Keratinocyte (primary cell): ENCODE measurements around the gene ANTXR2. TPM values are rescaled to one million over a fixed set of nuclear protein-coding genes. Genes with fewer than 3 reads are reported as not detected.

Experiments used
- DNase-seq: peaks from one replicate; pipeline ENCODE4 v3.0.0-alpha.2; 2011; ENCODE audit warnings: low read depth, missing footprints, low spot score
- FAIRE-seq: peaks from 2 replicates; lab custom pipeline; 2011; peaks lifted over from hg19 to GRCh38; lab: Jason Lieb, UNC
- H2AFZ ChIP-seq: 2 replicates; pipeline ENCODE4 v1.6.0; 2012; ENCODE audit warnings: low read length, control low read depth, inconsistent platforms; ENCODE audit not compliant: control insufficient read depth
- H3K27ac ChIP-seq: 2 replicates; pipeline ENCODE4 v1.5.1; 2011; ENCODE audit warnings: low read length; ENCODE audit not compliant: control insufficient read depth, insufficient read depth
- H3K27me3 ChIP-seq: 3 replicates; pipeline ENCODE4 v1.6.0; 2011; ENCODE audit warnings: low read length; ENCODE audit not compliant: control insufficient read depth, insufficient read depth; ENCODE audit errors: extremely low read depth
- H3K36me3 ChIP-seq, 2 experiments: 2 replicates in 1 of 2; 3 replicates in 1 of 2; pipeline ENCODE4 v1.5.1; 2011; ENCODE audit warnings: low read length in 2 of 2, mild to moderate bottlenecking in 1 of 2; ENCODE audit not compliant: control insufficient read depth in 2 of 2, insufficient read depth in 2 of 2; ENCODE audit errors: extremely low read depth in 1 of 2
- H3K4me1 ChIP-seq: 3 replicates; pipeline ENCODE4 v1.5.1; 2011; ENCODE audit warnings: low read length; ENCODE audit not compliant: control insufficient read depth, insufficient read depth; ENCODE audit errors: extremely low read depth
- H3K4me2 ChIP-seq: 3 replicates; pipeline ENCODE4 v1.6.0; 2011; ENCODE audit warnings: low read depth, low read length; ENCODE audit not compliant: control insufficient read depth, insufficient read depth; ENCODE audit errors: extremely low read depth
- H3K4me3 ChIP-seq, 3 experiments: fragments of 200-600 bp in 1 of 3; sonication (generic) in 1 of 3; 2 replicates in 2 of 3; 3 replicates in 1 of 3; pipeline ENCODE4 v1.5.1; 2011 to 2016; ENCODE audit warnings: low read length in 3 of 3, mild to moderate bottlenecking in 3 of 3, control low read depth in 2 of 3, inconsistent platforms in 1 of 3, low read depth in 1 of 3, mixed read lengths in 1 of 3, mixed run types in 1 of 3, moderate library complexity in 1 of 3; ENCODE audit not compliant: control insufficient read depth in 2 of 3, insufficient read depth in 2 of 3; ENCODE audit errors: extremely low read depth in 1 of 3
- H3K79me2 ChIP-seq: 2 replicates; pipeline ENCODE4 v1.6.0; 2012; ENCODE audit warnings: low read length; ENCODE audit not compliant: control insufficient read depth, insufficient read depth
- H3K9ac ChIP-seq: 3 replicates; pipeline ENCODE4 v1.6.0; 2011; ENCODE audit warnings: low read length; ENCODE audit not compliant: control insufficient read depth, insufficient read depth; ENCODE audit errors: extremely low read depth
- H3K9me1 ChIP-seq: 3 replicates; pipeline ENCODE4 v1.6.0; 2011; ENCODE audit warnings: low read length; ENCODE audit not compliant: control insufficient read depth, insufficient read depth; ENCODE audit errors: extremely low read depth
- H3K9me3 ChIP-seq: 2 replicates; pipeline ENCODE4 v1.5.1; 2012; ENCODE audit warnings: low read depth, low read length; ENCODE audit not compliant: control insufficient read depth
- H4K20me1 ChIP-seq: 3 replicates; pipeline ENCODE4 v1.6.0; 2011; ENCODE audit warnings: low read length; ENCODE audit not compliant: control insufficient read depth, insufficient read depth; ENCODE audit errors: extremely low read depth
- EZH2 ChIP-seq: IDR thresholded peaks from one replicate; pipeline ENCODE4 v1.6.1; 2012; ENCODE audit warnings: inconsistent platforms, mild to moderate bottlenecking, low read length, moderate library complexity
- dilution Hi-C: fragments of 300-500 bp; cut with MboI; formaldehyde crosslinking; loops from one replicate; pipeline ENCODE4 v1.7.0; 2020; ENCODE audit warnings: low sequenced_read_pairs; ENCODE audit not compliant: extremely low pct_ligation_motif_present
- polyA plus RNA-seq, 5 experiments: library from polyadenylated mRNA; depleted of rRNA in 3 of 5; stranded (reverse) in 3 of 5; stranded (forward) in 1 of 5; unstranded in 1 of 5; fragments of >200 nt; gene quantifications; 1 replicate in 1 of 5; 2 replicates in 3 of 5; 3 replicates in 1 of 5; pipeline versions ENCODE4 v1.2.1 to v1.2.3, GENCODE V29; 2011 to 2012; ENCODE audit warnings: missing spikeins in 2 of 5, low read depth in 1 of 5, low replicate concordance in 1 of 5
- TF ChIP-seq, protein P1 (sequence below), 3 experiments: IDR thresholded peaks in 1 of 3; conservative IDR thresholded peaks in 1 of 3; optimal IDR thresholded peaks in 1 of 3; 2 replicates in 2 of 3; 3 replicates in 1 of 3; pipeline versions ENCODE3 to v1.5.1; 2011; ENCODE audit warnings: low read length in 3 of 3, mild to moderate bottlenecking in 3 of 3, moderate library complexity in 2 of 3, control low read depth in 1 of 3, inconsistent platforms in 1 of 3; ENCODE audit not compliant: insufficient read depth in 2 of 3; ENCODE audit errors: extremely low read depth in 1 of 3

The ANTXR2 gene
- polyA plus RNA-seq, 1 donor (not counting 4 experiments of a cell fraction or from before 2014, with no cell fraction given): 89.1 TPM

- H3K79me2 ChIP-seq: no peaks in the 10 kb centered on the region
- H3K27ac ChIP-seq: no peak overlapping the region
- H3K4me3 ChIP-seq: no peak overlapping the region
- no peaks in the 10 kb centered on the region for H4K20me1 ChIP-seq
- TF ChIP-seq, protein P1, sequence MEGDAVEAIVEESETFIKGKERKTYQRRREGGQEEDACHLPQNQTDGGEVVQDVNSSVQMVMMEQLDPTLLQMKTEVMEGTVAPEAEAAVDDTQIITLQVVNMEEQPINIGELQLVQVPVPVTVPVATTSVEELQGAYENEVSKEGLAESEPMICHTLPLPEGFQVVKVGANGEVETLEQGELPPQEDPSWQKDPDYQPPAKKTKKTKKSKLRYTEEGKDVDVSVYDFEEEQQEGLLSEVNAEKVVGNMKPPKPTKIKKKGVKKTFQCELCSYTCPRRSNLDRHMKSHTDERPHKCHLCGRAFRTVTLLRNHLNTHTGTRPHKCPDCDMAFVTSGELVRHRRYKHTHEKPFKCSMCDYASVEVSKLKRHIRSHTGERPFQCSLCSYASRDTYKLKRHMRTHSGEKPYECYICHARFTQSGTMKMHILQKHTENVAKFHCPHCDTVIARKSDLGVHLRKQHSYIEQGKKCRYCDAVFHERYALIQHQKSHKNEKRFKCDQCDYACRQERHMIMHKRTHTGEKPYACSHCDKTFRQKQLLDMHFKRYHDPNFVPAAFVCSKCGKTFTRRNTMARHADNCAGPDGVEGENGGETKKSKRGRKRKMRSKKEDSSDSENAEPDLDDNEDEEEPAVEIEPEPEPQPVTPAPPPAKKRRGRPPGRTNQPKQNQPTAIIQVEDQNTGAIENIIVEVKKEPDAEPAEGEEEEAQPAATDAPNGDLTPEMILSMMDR (optimal IDR thresholded peaks at IDR 0.05 in 1 of 3, IDR thresholded peaks at IDR 0.05 in 1 of 3, conservative IDR thresholded peaks at IDR 0.05 in 1 of 3; ENCODE audit: extremely low read depth in 1 of 3, insufficient read depth in 2 of 3, low read length in 3 of 3): no peak
- no peak for TF ChIP-seq EZH2
- no peak overlapping the region for H3K9ac ChIP-seq
- FAIRE-seq: peak; percentile 29
- no peaks in the 10 kb centered on the region for H3K4me1 ChIP-seq
- dilution Hi-C loops: no loop called here
- no peak for DNase-seq
- H3K9me1 ChIP-seq: no peaks in the 10 kb centered on the region
- H3K4me2 ChIP-seq: no peak overlapping the region
- H3K9me3 ChIP-seq: no peaks in the 10 kb centered on the region
- no peaks in the 10 kb centered on the region for H3K27me3 ChIP-seq
- peaks cover 0 to 5% of the 10 kb centered on the region in 2 experiments for H3K36me3 ChIP-seq
- no peak overlapping the region for H2AFZ ChIP-seq
Observed at GRCh38 chr4:79959652-79960051, 113.4 kb downstream of the ANTXR2 start.

DNA sequence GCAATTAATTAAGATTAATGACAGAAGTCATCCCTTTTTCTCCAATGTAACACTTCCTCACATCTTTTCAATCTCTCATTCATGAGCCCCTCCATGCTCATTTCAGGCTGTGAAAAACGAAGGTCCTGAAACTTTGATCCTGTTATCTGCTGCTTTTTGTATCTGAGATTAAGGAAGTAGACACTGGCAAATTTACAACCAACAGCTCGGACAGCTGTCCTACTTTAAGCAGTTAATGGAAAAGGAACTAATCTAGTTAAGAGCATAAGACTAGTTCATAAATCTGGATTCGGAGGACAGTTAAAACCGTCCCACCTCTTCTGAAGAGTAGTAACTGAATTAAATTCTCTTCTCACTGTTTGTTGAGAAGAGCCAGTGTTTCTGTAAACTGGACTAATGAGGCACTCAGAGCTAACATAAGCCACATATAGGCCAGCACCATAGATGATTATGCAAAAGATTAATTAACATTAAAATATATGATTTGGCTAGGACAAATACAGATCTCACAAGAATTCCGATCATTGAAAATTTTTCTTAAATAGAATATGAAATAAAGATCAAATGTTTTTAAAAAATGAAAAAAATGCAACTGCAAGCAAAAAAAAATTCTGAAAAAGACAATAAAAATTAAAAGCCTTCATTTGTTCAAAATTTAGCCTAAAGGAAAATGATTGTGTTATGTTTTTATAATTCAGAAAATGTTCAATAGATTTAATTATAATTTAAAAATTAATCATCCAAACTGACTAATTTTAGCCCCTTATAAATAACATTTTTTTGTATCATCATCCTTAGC lies 114.4 kb downstream of the ANTXR2 start:
- peaks cover 0 to 3% of the 10 kb centered on the region in 2 experiments for H3K36me3 ChIP-seq
- no peak overlapping the region for H2AFZ ChIP-seq
- no peaks in the 10 kb centered on the region for H3K9me1 ChIP-seq
- H3K9me3 ChIP-seq: no peaks in the 10 kb centered on the region
- H3K4me3 ChIP-seq: no peak overlapping the region
- no peaks in the 10 kb centered on the region for H4K20me1 ChIP-seq
- no peak overlapping the region for H3K9ac ChIP-seq
- no peaks in the 10 kb centered on the region for H3K79me2 ChIP-seq
- TF ChIP-seq, protein P1 (optimal IDR thresholded peaks at IDR 0.05 in 1 of 3, IDR thresholded peaks at IDR 0.05 in 1 of 3, conservative IDR thresholded peaks at IDR 0.05 in 1 of 3; ENCODE audit: extremely low read depth in 1 of 3, insufficient read depth in 2 of 3, low read length in 3 of 3): no peak
- no peak for TF ChIP-seq EZH2
- FAIRE-seq (peak; percentile 62), DNase-seq (no peak)
- dilution Hi-C loops: no loop called here
- H3K27ac ChIP-seq: no peak overlapping the region
- no peaks in the 10 kb centered on the region for H3K4me1 ChIP-seq
- no peaks in the 10 kb centered on the region for H3K27me3 ChIP-seq
- H3K4me2 ChIP-seq: no peak overlapping the region
